Stomach (tissue), 4 donors: ENCODE results near the gene MRPS17.

ENCODE experiments used
- CTCF ChIP-seq, 7 experiments: fragments of 450-650 bp in 4 of 7; fragments of 200-600 bp in 3 of 7; sonication (generic) in 3 of 7; IDR thresholded peaks; one replicate each; pipeline ENCODE4 v1.5.1; 2016 to 2019; ENCODE audit warnings: antibody characterized with exemption in 7 of 7, control low read depth in 2 of 7, mild to moderate bottlenecking in 1 of 7
- POLR2A ChIP-seq, 4 donors: fragments of 450-650 bp; IDR thresholded peaks; one replicate each; pipeline ENCODE4 v1.6.1; 2016; ENCODE audit warnings: antibody characterized with exemption in 4 of 4, control low read depth in 2 of 4, mild to moderate bottlenecking in 1 of 4, moderate library complexity in 1 of 4
- POLR2AphosphoS5 ChIP-seq, 3 donors: sonication (generic); formaldehyde crosslinking; IDR thresholded peaks; one replicate each; pipeline ENCODE4 v1.6.1; 2016; ENCODE audit warnings: antibody characterized with exemption in 3 of 3

GRCh38 chr7:55996856-55997500 is 45.3 kb downstream of the MRPS17 start:
- no peak for TF ChIP-seq CTCF (IDR thresholded peaks at IDR 0.05)
- no peak for TF ChIP-seq POLR2A (IDR thresholded peaks at IDR 0.05)
- no peak for TF ChIP-seq POLR2AphosphoS5 (IDR thresholded peaks at IDR 0.05)
